T-cell (primary cell): ENCODE results near the gene CASK. TPM values are rescaled to one million over a fixed set of nuclear protein-coding genes. Genes with fewer than 3 reads are reported as not detected.
"Not testable (repeated sequence)": the region's sequence is repeated elsewhere in the genome, so short reads cannot be mapped to it uniquely, and the experiment has no call there.

Source experiments
- ATAC-seq, 4 experiments: fragments of 200-7000 bp in 3 of 4; fragments of 150-1000 bp in 1 of 4; cut with Tn5 transposase; replicated peaks in 1 of 4; 1 replicate in 3 of 4; 2 replicates in 1 of 4; pipeline ENCODE4 v1.10.0; 2021; ENCODE audit warnings: moderate library complexity in 3 of 4, mild to moderate bottlenecking in 2 of 4, moderate number of reproducible peaks in 1 of 4
- CTCF ChIA-PET, 2 donors: fragments of 300-600 bp; sonication (Branson Sonifier 250); formaldehyde crosslinking; loops; one replicate each; lab custom pipeline; 2022; ENCODE audit warnings: antibody characterized with exemption in 2 of 2; lab: Charles Lee
- POLR2A ChIA-PET, 2 donors: fragments of 300-600 bp; sonication (Branson Sonifier 250); formaldehyde crosslinking; loops; one replicate each; lab custom pipeline; 2022; ENCODE audit warnings: antibody characterized with exemption in 2 of 2; lab: Charles Lee
- DNase-seq, 35 experiments: peaks; one replicate each; pipeline versions ENCODE4 v3.0.0 to v3.0.0-alpha.2; 2013 to 2023
- H3K27ac ChIP-seq: one replicate; pipeline ENCODE4 v1.5.1; 2013; ENCODE audit warnings: low read length
- H3K27me3 ChIP-seq, 2 experiments: replicated peaks in 1 of 2; 1 replicate in 1 of 2; 2 replicates in 1 of 2; pipeline versions ENCODE4 v1.6.1 to v1.7.0; 2013; ENCODE audit warnings: low read length in 1 of 2, mixed read lengths in 1 of 2; ENCODE audit not compliant: control insufficient read depth in 2 of 2, insufficient read depth in 2 of 2; ENCODE audit errors: extremely low read depth in 1 of 2
- H3K36me3 ChIP-seq, 2 donors: 1 replicate in 1 of 2; 2 replicates in 1 of 2; pipeline versions ENCODE4 v1.6.1 to v1.7.0; 2013; ENCODE audit warnings: low read length in 1 of 2; ENCODE audit not compliant: control insufficient read depth in 2 of 2, insufficient read depth in 1 of 2; ENCODE audit errors: extremely low read depth in 1 of 2
- H3K4me1 ChIP-seq, 2 experiments: 1 replicate in 1 of 2; 2 replicates in 1 of 2; pipeline versions ENCODE4 v1.6.1 to v1.7.0; 2013; ENCODE audit warnings: low read length in 2 of 2, mixed read lengths in 1 of 2; ENCODE audit not compliant: insufficient read depth in 2 of 2, control insufficient read depth in 1 of 2; ENCODE audit errors: extremely low read depth in 1 of 2
- H3K4me3 ChIP-seq, 2 donors: 1 replicate in 1 of 2; 2 replicates in 1 of 2; pipeline versions ENCODE4 v1.5.1 to v1.7.0; 2013; ENCODE audit warnings: mild to moderate bottlenecking in 2 of 2, low read length in 1 of 2, moderate library complexity in 1 of 2; ENCODE audit not compliant: control insufficient read depth in 1 of 2; ENCODE audit errors: extremely low read depth in 1 of 2
- H3K9me3 ChIP-seq: 2 replicates; pipeline ENCODE4 v1.7.0; 2013
- H3K27ac Mint-ChIP-seq, 2 donors: one replicate each; pipeline ENCODE4 v1.8.0; 2020 to 2021; ENCODE audit warnings: mild to moderate bottlenecking in 2 of 2, mixed read lengths in 2 of 2
- H3K27me3 Mint-ChIP-seq, 2 donors: one replicate each; pipeline ENCODE4 v1.8.0; 2021 to 2022; ENCODE audit warnings: mixed read lengths in 2 of 2
- H3K36me3 Mint-ChIP-seq: one replicate; pipeline ENCODE4 v1.8.0; 2021; ENCODE audit warnings: mixed read lengths
- H3K4me1 Mint-ChIP-seq, 3 donors: one replicate each; pipeline ENCODE4 v1.8.0; 2020 to 2022; ENCODE audit warnings: mixed read lengths in 3 of 3, mild to moderate bottlenecking in 1 of 3
- H3K4me3 Mint-ChIP-seq, 3 donors: one replicate each; pipeline ENCODE4 v1.8.0; 2020 to 2022; ENCODE audit warnings: mild to moderate bottlenecking in 3 of 3, mixed read lengths in 3 of 3, moderate library complexity in 3 of 3
- H3K9me3 Mint-ChIP-seq, 3 donors: one replicate each; pipeline ENCODE4 v1.8.0; 2020 to 2022; ENCODE audit warnings: mixed read lengths in 3 of 3
- WGBS: methylation state at CpG from one replicate; pipeline ENCODE4 v1.1.5; 2013; ENCODE audit warnings: missing lambda C conversion rate; ENCODE audit not compliant: insufficient coverage; 5-methylcytosine and 5-hydroxymethylcytosine counted together
- total RNA-seq, 35 experiments: library from RNA in 6 of 35; stranded (reverse) in 6 of 35; fragments of 120-200 nt in 1 of 35; gene quantifications; one replicate each; pipeline versions ENCODE4 v1.2.1 to v1.2.4 and lab custom pipeline; 2013 to 2026

The CASK gene
- total RNA-seq, 5 donors from 2014 or later (not counting 1 experiment from before 2014, with no cell fraction given) = 52.6 to 81.6 (median 67.5) TPM

DNA sequence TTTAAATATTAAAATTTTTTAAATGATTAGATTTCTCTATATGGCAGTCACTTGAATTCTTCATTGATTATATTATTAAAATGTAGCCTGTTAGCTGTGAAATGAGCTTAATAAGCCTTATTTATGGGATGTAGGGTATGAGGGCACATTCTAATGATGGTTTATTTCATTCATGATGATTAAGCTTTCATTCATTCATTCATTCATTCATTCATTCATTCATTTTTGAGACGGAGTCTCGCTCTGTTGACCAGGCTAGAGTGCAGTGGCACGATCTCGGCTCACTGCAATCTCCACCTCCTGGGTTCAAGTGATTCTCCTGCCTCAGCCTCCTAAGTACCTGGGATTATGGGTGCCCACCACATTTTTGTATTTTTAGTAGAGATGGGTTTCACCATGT, 317.3 kb downstream of the CASK start:
- H3K4me1 Mint-ChIP-seq, H3K27me3 Mint-ChIP-seq, H3K27ac Mint-ChIP-seq, H3K36me3 ChIP-seq, H3K4me1 ChIP-seq, H3K9me3 ChIP-seq, CTCF ChIA-PET, POLR2A ChIA-PET, ATAC-seq, H3K9me3 Mint-ChIP-seq, H3K27ac ChIP-seq, H3K27me3 ChIP-seq, H3K4me3 Mint-ChIP-seq, H3K4me3 ChIP-seq, DNase-seq: not testable (repeated sequence)
- WGBS = no CpG with 5 or more reads among the region's 4 CpGs
- H3K36me3 Mint-ChIP-seq = peaks cover 28% of the 10 kb centered on the region

- no peaks in the 10 kb centered on the region for H3K9me3 Mint-ChIP-seq
- Histone ChIP-seq H3K36me3 (peaks cover 0 to 4% of the 10 kb centered on the region in 2 donors), H3K4me1 (no peaks in the 10 kb centered on the region), H3K4me3 (no peak overlapping the region), H3K27ac (no peak overlapping the region), H3K9me3 (no peaks in the 10 kb centered on the region), H3K27me3 (no peaks in the 10 kb centered on the region)
- no peak overlapping the region for H3K27ac Mint-ChIP-seq
- H3K4me1 Mint-ChIP-seq = peaks cover 0 to 1% (median 0%) of the 10 kb centered on the region in 3 donors
- ATAC-seq (no peak), DNase-seq (no peak)
- ChIA-PET CTCF (no interaction called here), POLR2A (no interaction called here)
- peaks cover 25% of the 10 kb centered on the region for H3K36me3 Mint-ChIP-seq
- WGBS = 100% methylated on average over 1 of the region's 1 CpG
- H3K4me3 Mint-ChIP-seq = no peak overlapping the region
- H3K27me3 Mint-ChIP-seq = peaks cover 0 to 4% of the 10 kb centered on the region in 2 donors
Observed at GRCh38 chrX:41604766-41605543, 318.4 kb downstream of the CASK start.

DNA sequence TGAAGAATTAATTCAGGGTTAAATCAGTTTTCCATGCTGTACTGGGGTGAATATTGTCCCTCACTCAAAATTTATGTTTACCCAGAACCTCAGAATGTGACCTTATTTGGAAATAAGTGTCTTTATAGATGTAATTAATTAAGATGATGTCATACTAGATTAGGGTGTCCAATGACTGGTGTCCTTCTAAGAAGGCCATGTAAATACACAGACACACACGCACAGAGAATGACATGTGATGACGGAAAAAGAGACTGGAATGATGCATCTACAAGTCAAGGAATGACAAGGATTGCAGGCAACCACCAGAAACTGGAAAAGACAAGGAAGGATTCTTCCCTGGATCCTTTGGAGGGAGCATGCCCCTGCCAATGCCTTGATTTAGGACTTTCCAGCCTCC, 319.2 kb downstream of the CASK start:
- ChIA-PET CTCF (interaction anchor here in 1 of 2 donors (1.2 kb wide), 1 partner anchor 21 kb away, joined by 3 read pairs; no protein-coding TSS in a partner anchor), POLR2A (no interaction called here)
- Mint-ChIP-seq H3K9me3 (no peaks in the 10 kb centered on the region), H3K36me3 (peaks cover 20% of the 10 kb centered on the region), H3K27me3 (peaks cover 0 to 4% of the 10 kb centered on the region in 2 donors), H3K27ac (no peak overlapping the region), H3K4me3 (no peak overlapping the region), H3K4me1 (peaks cover 0 to 1% (median 0%) of the 10 kb centered on the region in 3 donors)
- H3K4me1 ChIP-seq = no peaks in the 10 kb centered on the region
- DNase-seq (no peak), ATAC-seq (no peak)
- H3K27me3 ChIP-seq = no peaks in the 10 kb centered on the region
- no CpG with 5 or more reads among the region's 2 CpGs for WGBS
- H3K9me3 ChIP-seq = no peaks in the 10 kb centered on the region
- H3K27ac ChIP-seq = no peak overlapping the region
- no peak overlapping the region for H3K4me3 ChIP-seq
- H3K36me3 ChIP-seq = peaks cover 0 to 2% of the 10 kb centered on the region in 2 donors

DNA sequence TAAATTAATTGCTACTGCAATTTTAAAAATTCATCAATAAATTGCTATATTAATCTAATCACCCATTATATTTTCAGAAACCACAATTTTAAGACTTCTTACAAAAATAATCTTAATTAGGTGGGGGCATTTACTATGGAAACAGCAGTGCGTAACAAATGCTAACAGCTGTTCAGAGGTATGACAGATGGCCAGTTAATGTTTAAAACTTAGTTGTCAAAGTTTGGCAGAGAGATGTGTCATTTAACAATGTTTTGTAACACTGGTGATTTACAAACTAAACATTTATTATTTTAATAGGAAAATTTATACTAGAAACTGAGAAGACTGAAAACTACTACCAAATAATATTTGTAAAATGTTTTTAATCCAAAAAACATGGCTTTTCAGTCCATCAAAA, 319.8 kb downstream of the CASK start:
- Mint-ChIP-seq H3K4me3 (no peak overlapping the region), H3K36me3 (peaks cover 19% of the 10 kb centered on the region), H3K27ac (no peak overlapping the region), H3K9me3 (no peaks in the 10 kb centered on the region), H3K27me3 (peaks cover 0 to 4% of the 10 kb centered on the region in 2 donors), H3K4me1 (peaks cover 0 to 1% (median 0%) of the 10 kb centered on the region in 3 donors)
- no peaks in the 10 kb centered on the region for H3K9me3 ChIP-seq
- no peak overlapping the region for H3K27ac ChIP-seq
- no peak overlapping the region for H3K4me3 ChIP-seq
- CTCF ChIA-PET = interaction anchor here in 1 of 2 donors (1.2 kb wide), 1 partner anchor 20 kb away, joined by 3 read pairs; no protein-coding TSS in a partner anchor
- ATAC-seq (no peak), DNase-seq (no peak)
- POLR2A ChIA-PET = no interaction called here
- WGBS = no CpG with 5 or more reads among the region's 1 CpG
- no peaks in the 10 kb centered on the region for H3K4me1 ChIP-seq
- H3K36me3 ChIP-seq = peaks cover 0 to 2% of the 10 kb centered on the region in 2 donors
- H3K27me3 ChIP-seq = no peaks in the 10 kb centered on the region

- H3K4me1 Mint-ChIP-seq = peaks cover 0 to 3% (median 0%) of the 10 kb centered on the region in 3 donors
Observed at GRCh38 chrX:41602816-41603345, 320.5 kb downstream of the CASK start.

GRCh38 chrX:41600291-41600690, 323.1 kb downstream of the CASK start:
- CTCF ChIA-PET = no interaction called here
- ATAC-seq (no peak), DNase-seq (no peak)
- no peaks in the 10 kb centered on the region for H3K9me3 Mint-ChIP-seq
- no peak overlapping the region for H3K4me3 ChIP-seq
- H3K9me3 ChIP-seq = no peaks in the 10 kb centered on the region
- H3K27me3 Mint-ChIP-seq = peaks cover 0 to 4% of the 10 kb centered on the region in 2 donors
- no peak overlapping the region for H3K4me3 Mint-ChIP-seq
- no peaks in the 10 kb centered on the region for H3K36me3 ChIP-seq
- no peak overlapping the region for H3K27ac Mint-ChIP-seq
- H3K4me1 Mint-ChIP-seq = peaks cover 0 to 15% (median 4%) of the 10 kb centered on the region in 3 donors
- no peak overlapping the region for H3K27ac ChIP-seq
- H3K27me3 ChIP-seq = no peaks in the 10 kb centered on the region
- POLR2A ChIA-PET = no interaction called here
- H3K4me1 ChIP-seq = no peaks in the 10 kb centered on the region
- no CpG with 5 or more reads among the region's 2 CpGs for WGBS
- H3K36me3 Mint-ChIP-seq = peaks cover 4% of the 10 kb centered on the region

More at GRCh38 chrX:41602816-41603345, 320.5 kb downstream of the CASK start:
- WGBS = no CpG with 5 or more reads among the region's 2 CpGs
- DNase-seq (no peak), ATAC-seq (no peak)
- ChIA-PET POLR2A (interaction anchor here in 1 of 2 donors (0.6 kb wide), 1 partner anchor 12 kb away, joined by 4 read pairs; no protein-coding TSS in a partner anchor), CTCF (interaction anchor here (0.6 to 1.2 kb wide), 2 partner anchors 19 to 30 kb away, joined by 3 read pairs; no protein-coding TSS in a partner anchor)
- peaks cover 14% of the 10 kb centered on the region for H3K36me3 Mint-ChIP-seq
- Histone ChIP-seq H3K4me3 (no peak overlapping the region), H3K36me3 (peaks cover 0 to 2% of the 10 kb centered on the region in 2 donors), H3K9me3 (no peaks in the 10 kb centered on the region), H3K27me3 (no peaks in the 10 kb centered on the region), H3K4me1 (no peaks in the 10 kb centered on the region), H3K27ac (no peak overlapping the region)
- H3K27ac Mint-ChIP-seq = no peak overlapping the region
- no peak overlapping the region for H3K4me3 Mint-ChIP-seq
- H3K9me3 Mint-ChIP-seq = no peaks in the 10 kb centered on the region
- H3K27me3 Mint-ChIP-seq = peaks cover 0 to 4% of the 10 kb centered on the region in 2 donors
